Ovary (tissue), 3 donors: Measurements from ENCODE around the gene PLEKHG4B.
"Not testable (repeated sequence)": the region's sequence is repeated elsewhere in the genome, so short reads cannot be mapped to it uniquely, and the experiment has no call there.

ENCODE experiments used
- EP300 ChIP-seq: sonication (generic); formaldehyde crosslinking; IDR thresholded peaks from one replicate; pipeline ENCODE4 v1.6.1; 2017; ENCODE audit warnings: antibody characterized with exemption
- POLR2A ChIP-seq: fragments of 450-650 bp; IDR thresholded peaks from one replicate; pipeline ENCODE4 v1.6.1; 2017; ENCODE audit warnings: antibody characterized with exemption, mild to moderate bottlenecking, moderate library complexity
- TF ChIP-seq, protein P1 (sequence below), 3 donors: fragments of 450-650 bp in 2 of 3; fragments of 200-600 bp in 1 of 3; IDR thresholded peaks; one replicate each; pipeline versions ENCODE4 v1.5.1 to v1.8.0; 2016 to 2022; ENCODE audit warnings: antibody characterized with exemption in 3 of 3, mild to moderate bottlenecking in 1 of 3
- donor health status: DM: no; HTN: no; CAD: no.

DNA sequence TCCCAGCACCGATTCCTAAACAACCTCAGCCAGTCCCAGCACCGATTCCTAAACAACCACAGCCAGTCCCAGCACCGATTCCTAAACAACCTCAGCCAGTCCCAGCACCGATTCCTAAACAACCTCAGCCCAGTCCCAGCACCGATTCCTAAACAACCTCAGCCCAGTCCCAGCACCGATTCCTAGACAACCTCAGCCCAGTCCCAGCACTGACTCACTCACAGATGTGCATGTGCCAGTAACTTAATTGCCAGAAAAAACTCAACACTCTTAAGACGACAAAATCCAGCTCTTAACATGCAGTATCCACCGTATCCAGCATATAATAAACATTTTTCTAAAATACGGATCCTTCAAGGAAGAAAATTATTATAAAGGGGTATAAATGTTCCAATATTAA is 12.1 kb downstream of the PLEKHG4B start:
- TF ChIP-seq, protein P1, sequence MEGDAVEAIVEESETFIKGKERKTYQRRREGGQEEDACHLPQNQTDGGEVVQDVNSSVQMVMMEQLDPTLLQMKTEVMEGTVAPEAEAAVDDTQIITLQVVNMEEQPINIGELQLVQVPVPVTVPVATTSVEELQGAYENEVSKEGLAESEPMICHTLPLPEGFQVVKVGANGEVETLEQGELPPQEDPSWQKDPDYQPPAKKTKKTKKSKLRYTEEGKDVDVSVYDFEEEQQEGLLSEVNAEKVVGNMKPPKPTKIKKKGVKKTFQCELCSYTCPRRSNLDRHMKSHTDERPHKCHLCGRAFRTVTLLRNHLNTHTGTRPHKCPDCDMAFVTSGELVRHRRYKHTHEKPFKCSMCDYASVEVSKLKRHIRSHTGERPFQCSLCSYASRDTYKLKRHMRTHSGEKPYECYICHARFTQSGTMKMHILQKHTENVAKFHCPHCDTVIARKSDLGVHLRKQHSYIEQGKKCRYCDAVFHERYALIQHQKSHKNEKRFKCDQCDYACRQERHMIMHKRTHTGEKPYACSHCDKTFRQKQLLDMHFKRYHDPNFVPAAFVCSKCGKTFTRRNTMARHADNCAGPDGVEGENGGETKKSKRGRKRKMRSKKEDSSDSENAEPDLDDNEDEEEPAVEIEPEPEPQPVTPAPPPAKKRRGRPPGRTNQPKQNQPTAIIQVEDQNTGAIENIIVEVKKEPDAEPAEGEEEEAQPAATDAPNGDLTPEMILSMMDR (IDR thresholded peaks at IDR 0.05): not testable (repeated sequence)
- not testable (repeated sequence) for TF ChIP-seq POLR2A, EP300
